Measurements from ENCODE around the gene HDAC5. TPM values are rescaled to one million over a fixed set of nuclear protein-coding genes. Genes with fewer than 3 reads are reported as not detected.

Gene HDAC5
- total RNA-seq, 1 donor from 2014 or later = 34.1 TPM

- TF ChIP-seq CTCF (IDR thresholded peaks at IDR 0.05; ENCODE audit: unreplicated experiment) = no peak
- H3K4me1 Mint-ChIP-seq = peaks cover 17% of the 10 kb centered on the region
- no peaks in the 10 kb centered on the region for H3K36me3 Mint-ChIP-seq
- no peak overlapping the region for H3K4me3 Mint-ChIP-seq
- H3K27ac Mint-ChIP-seq = no peak overlapping the region
- no peaks in the 10 kb centered on the region for H3K9me3 Mint-ChIP-seq
- no peaks in the 10 kb centered on the region for H3K27me3 Mint-ChIP-seq (ENCODE audit: low read depth)
- DNase-seq (ENCODE audit: low spot score in 2 of 2, unreplicated experiment in 2 of 2) = no peak
Measured at GRCh38 chr17:44113382-44113781, 10.1 kb downstream of the HDAC5 start.

- Mint-ChIP-seq H3K27me3 (ENCODE audit: low read depth) (no peaks in the 10 kb centered on the region), H3K4me1 (peaks cover 19% of the 10 kb centered on the region), H3K9me3 (no peaks in the 10 kb centered on the region), H3K36me3 (no peaks in the 10 kb centered on the region), H3K27ac (no peak overlapping the region), H3K4me3 (no peak overlapping the region)
- no peak for DNase-seq (ENCODE audit: low spot score in 2 of 2, unreplicated experiment in 2 of 2)
- TF ChIP-seq CTCF (IDR thresholded peaks at IDR 0.05; ENCODE audit: unreplicated experiment) = no peak
Measured at GRCh38 chr17:44112284-44113280, 10.9 kb downstream of the HDAC5 start.

- no peak for DNase-seq (ENCODE audit: low spot score in 2 of 2, unreplicated experiment in 2 of 2)
- Mint-ChIP-seq H3K27ac (no peak overlapping the region), H3K27me3 (ENCODE audit: low read depth) (no peaks in the 10 kb centered on the region), H3K9me3 (no peaks in the 10 kb centered on the region), H3K4me3 (no peak overlapping the region), H3K36me3 (no peaks in the 10 kb centered on the region), H3K4me1 (peaks cover 19% of the 10 kb centered on the region)
- no peak for TF ChIP-seq CTCF (IDR thresholded peaks at IDR 0.05; ENCODE audit: unreplicated experiment)
Measured at GRCh38 chr17:44111777-44112176, 11.7 kb downstream of the HDAC5 start.

GRCh38 chr17:44110823-44111633 lies 12.4 kb downstream of the HDAC5 start:
- Mint-ChIP-seq H3K4me1 (peaks cover 19% of the 10 kb centered on the region), H3K27me3 (ENCODE audit: low read depth) (no peaks in the 10 kb centered on the region), H3K36me3 (no peaks in the 10 kb centered on the region), H3K27ac (no peak overlapping the region), H3K9me3 (no peaks in the 10 kb centered on the region), H3K4me3 (no peak overlapping the region)
- DNase-seq (ENCODE audit: low spot score in 2 of 2, unreplicated experiment in 2 of 2) = peak; percentile 61 to 84
- TF ChIP-seq CTCF (IDR thresholded peaks at IDR 0.05; ENCODE audit: unreplicated experiment) = no peak

- no peak for DNase-seq (ENCODE audit: low spot score in 2 of 2, unreplicated experiment in 2 of 2)
- Mint-ChIP-seq H3K9me3 (no peaks in the 10 kb centered on the region), H3K27ac (no peak overlapping the region), H3K4me1 (peaks cover 19% of the 10 kb centered on the region), H3K4me3 (no peak overlapping the region), H3K27me3 (ENCODE audit: low read depth) (no peaks in the 10 kb centered on the region), H3K36me3 (no peaks in the 10 kb centered on the region)
- TF ChIP-seq CTCF (IDR thresholded peaks at IDR 0.05; ENCODE audit: unreplicated experiment) = no peak
Measured at GRCh38 chr17:44110011-44110686, 13.3 kb downstream of the HDAC5 start.
